GM19372 (cell line): ENCODE data around the gene CDH23.
A peak's percentile ranks its signal among the peaks of the same experiment; 100 is the strongest.

ENCODE experiments used
- ATAC-seq: cut with Tn5 transposase; IDR thresholded peaks from one replicate; pipeline ENCODE4 v1.9.1; 2021; ENCODE audit warnings: mild to moderate bottlenecking, low read depth, moderate library complexity; ENCODE audit not compliant: unreplicated experiment

CDH23 gene

GRCh38 chr10:71725998-71726579 lies 329.4 kb downstream of the CDH23 start:
- ATAC-seq, result no peak

GRCh38 chr10:71726580-71727104 lies 329.9 kb downstream of the CDH23 start:
- no peak for ATAC-seq

GRCh38 chr10:71727105-71727737 lies 330.5 kb downstream of the CDH23 start:
- peak; percentile 54 for ATAC-seq

GRCh38 chr10:71727738-71728737 lies 331.3 kb downstream of the CDH23 start:
- ATAC-seq, result peak; percentile 60

GRCh38 chr10:71729161-71729636 lies 332.5 kb downstream of the CDH23 start:
- no peak for ATAC-seq

GRCh38 chr10:71731791-71732190 lies 335.1 kb downstream of the CDH23 start:
- no peak for ATAC-seq

- ATAC-seq, result no peak
Observed at GRCh38 chr10:71734797-71735196, 338.1 kb downstream of the CDH23 start.

GRCh38 chr10:71735709-71736569 lies 339.2 kb downstream of the CDH23 start:
- no peak for ATAC-seq

- ATAC-seq, result no peak
Observed at GRCh38 chr10:71736570-71736952, 339.8 kb downstream of the CDH23 start.

- ATAC-seq, result no peak
Observed at GRCh38 chr10:71737001-71737833, 340.5 kb downstream of the CDH23 start.

- no peak for ATAC-seq
Observed at GRCh38 chr10:71737834-71738197, 341.1 kb downstream of the CDH23 start.

- ATAC-seq, result no peak
Observed at GRCh38 chr10:71739358-71739900, 342.7 kb downstream of the CDH23 start.

- no peak for ATAC-seq
Observed at GRCh38 chr10:71740069-71740653, 343.4 kb downstream of the CDH23 start.

GRCh38 chr10:71741029-71741428 lies 344.3 kb downstream of the CDH23 start:
- ATAC-seq, result no peak

GRCh38 chr10:71741671-71742070 lies 345.0 kb downstream of the CDH23 start:
- ATAC-seq, result no peak

- no peak for ATAC-seq
Observed at GRCh38 chr10:71742301-71743088, 345.8 kb downstream of the CDH23 start.

- no peak for ATAC-seq
Observed at GRCh38 chr10:71743089-71743838, 346.5 kb downstream of the CDH23 start.
